A549 treated with RU486 at 1 μM for 4 hours (cell line): ENCODE results near the gene PLP1. TPM values are rescaled to one million over a fixed set of nuclear protein-coding genes. Genes with fewer than 3 reads are reported as not detected.

Experiments used
- total RNA-seq: library from RNA; stranded (reverse); fragments of 200-300 nt; extraction: Qiagen RNA extraction; gene quantifications from 5 replicates; pipeline ENCODE4 v1.2.3, GENCODE V29; 2022; ENCODE audit warnings: low read depth

The PLP1 gene
- not detected in 5 replicates for total RNA-seq

GRCh38 chrX:103776546-103776945, at the start of gene PLP1:
TSS of gene PLP1 (plus strand) at chrX:103776840. CDS start at chrX:103776996, 156 bp downstream.

GRCh38 chrX:103831803-103832544, 55.3 kb downstream of the PLP1 start, which contains the start of gene RAB9B:
TSS of gene RAB9B (minus strand) at chrX:103832257. CDS start at chrX:103825784, 6,473 bp downstream.

Other genes with a start within 250 kb of the PLP1 start
- gene TCEAL4, start 191.3 kb upstream of the PLP1 start, total RNA-seq, result 109 to 166 TPM (median 116 TPM) in 5 replicates
- 15.4 to 24.3 TPM (median 19.7 TPM) in 5 replicates for gene TCEAL3, start 168.9 kb upstream of the PLP1 start, total RNA-seq
- 36.1 to 50.0 TPM (median 41.7 TPM) in 5 replicates for gene TCEAL1, start 147.9 kb upstream of the PLP1 start, total RNA-seq
- gene MORF4L2, start 90.1 kb upstream of the PLP1 start, total RNA-seq, result 456 to 1,175 TPM (median 524 TPM) in 5 replicates
- not detected in 5 replicates for gene TMEM31, start 65.9 kb upstream of the PLP1 start, total RNA-seq
- 0.03 to 0.05 TPM (median 0.03 TPM) in 3 of 5 replicates, not detected in the others for gene RAB9B, start 55.4 kb downstream of the PLP1 start, total RNA-seq
- 4.5 to 6.8 TPM (median 4.9 TPM) in 5 replicates for gene TMSB15B, start 185.8 kb downstream of the PLP1 start, total RNA-seq
- not detected in 5 replicates for gene H2BW1, start 236.9 kb downstream of the PLP1 start, total RNA-seq